IMR-90 (cell line): ENCODE data around the gene RPA3. TPM values are rescaled to one million over a fixed set of nuclear protein-coding genes. Genes with fewer than 3 reads are reported as not detected.

Experiments
- ATAC-seq: fragments of 200-7000 bp; cut with Tn5 transposase; 2 replicates; pipeline ENCODE4 v1.9.1; 2020; ENCODE audit warnings: low read depth, mild to moderate bottlenecking, moderate library complexity
- BruUV-seq: library from RNA; stranded (reverse); fragments of 400-500 nt; replicated peaks from 2 replicates; lab custom pipeline; 2021; lab: Mats Ljungman, UMichigan
- CTCF ChIA-PET: fragments of 300-600 bp; formaldehyde crosslinking; extraction: SDS; loops from one replicate; lab custom pipeline; 2021; ENCODE audit warnings: antibody characterized with exemption; lab: Yijun Ruan, JAX
- POLR2A ChIA-PET: fragments of 300-600 bp; sonication (Branson Sonifier 250); formaldehyde crosslinking; loops from one replicate; lab custom pipeline; 2022; ENCODE audit warnings: antibody characterized with exemption; ENCODE audit not compliant: unreplicated experiment; lab: Charles Lee
- DNase-seq: peaks from one replicate; pipeline ENCODE4 v3.0.0; 2013
- H2AFZ ChIP-seq: replicated peaks from 2 replicates; pipeline ENCODE3; 2013; ENCODE audit warnings: low read length, mild to moderate bottlenecking; ENCODE audit not compliant: poor library complexity
- H2AK5ac ChIP-seq: 2 replicates; pipeline ENCODE4 v1.6.1; 2013; ENCODE audit warnings: low read depth, low read length, inconsistent platforms
- H2AK9ac ChIP-seq: replicated peaks from 2 replicates; pipeline ENCODE3; 2013; ENCODE audit warnings: mild to moderate bottlenecking, low read depth, low read length, moderate library complexity; ENCODE audit not compliant: poor library complexity
- H2BK120ac ChIP-seq: 2 replicates; pipeline ENCODE4 v1.6.1; 2013; ENCODE audit warnings: low read depth, low read length, inconsistent platforms
- H2BK15ac ChIP-seq: 3 replicates; pipeline ENCODE4 v1.6.1; 2013; ENCODE audit warnings: low read depth, low read length, inconsistent platforms
- H2BK20ac ChIP-seq: 2 replicates; pipeline ENCODE4 v1.6.1; 2013; ENCODE audit warnings: low read depth, mild to moderate bottlenecking, inconsistent platforms, low read length, moderate library complexity
- H2BK5ac ChIP-seq: 2 replicates; pipeline ENCODE4 v1.6.1; 2013; ENCODE audit warnings: mild to moderate bottlenecking, low read depth, low read length, inconsistent platforms; ENCODE audit not compliant: poor library complexity, severe bottlenecking
- H3K14ac ChIP-seq: replicated peaks from 2 replicates; pipeline ENCODE4 v1.6.1; 2013; ENCODE audit warnings: low read depth, low read length, inconsistent platforms
- H3K18ac ChIP-seq: 2 replicates; pipeline ENCODE4 v1.6.1; 2013; ENCODE audit warnings: low read depth, low read length, control low read depth
- H3K23ac ChIP-seq: 2 replicates; pipeline ENCODE4 v1.6.1; 2013; ENCODE audit warnings: low read depth, low read length, inconsistent platforms
- H3K27ac ChIP-seq: 2 replicates; pipeline ENCODE4 v1.5.1; 2013; ENCODE audit warnings: mild to moderate bottlenecking, control low read depth, low read length; ENCODE audit not compliant: insufficient read depth
- H3K27me3 ChIP-seq: 2 replicates; pipeline ENCODE4 v1.6.1; 2013; ENCODE audit warnings: low read length; ENCODE audit not compliant: control insufficient read depth, insufficient read depth
- H3K36me3 ChIP-seq: 2 replicates; pipeline ENCODE4 v1.6.1; 2013; ENCODE audit warnings: low read length, mixed read lengths; ENCODE audit not compliant: control insufficient read depth, insufficient read depth
- H3K4ac ChIP-seq: 2 replicates; pipeline ENCODE4 v1.6.1; 2013; ENCODE audit warnings: low read depth, low read length, inconsistent platforms
- H3K4me1 ChIP-seq: 2 replicates; pipeline ENCODE4 v1.6.1; 2013; ENCODE audit warnings: low read length, mixed read lengths; ENCODE audit not compliant: control insufficient read depth, insufficient read depth
- H3K4me2 ChIP-seq: 2 replicates; pipeline ENCODE4 v1.6.1; 2013; ENCODE audit warnings: low read depth, mild to moderate bottlenecking, control low read depth, low read length, moderate library complexity
- H3K4me3 ChIP-seq: 2 replicates; pipeline ENCODE4 v1.5.1; 2013; ENCODE audit warnings: low read depth, mild to moderate bottlenecking, control low read depth, low read length, moderate library complexity; ENCODE audit not compliant: insufficient read depth
- H3K56ac ChIP-seq: 2 replicates; pipeline ENCODE4 v1.6.1; 2013; ENCODE audit warnings: low read length, inconsistent platforms; ENCODE audit not compliant: insufficient read depth; ENCODE audit errors: extremely low read depth
- H3K79me1 ChIP-seq, 2 experiments: 2 replicates each; pipeline ENCODE4 v1.6.1; 2013; ENCODE audit warnings: low read length in 2 of 2, inconsistent platforms in 1 of 2, low read depth in 1 of 2
- H3K9ac ChIP-seq: 2 replicates; pipeline ENCODE4 v1.6.1; 2013; ENCODE audit warnings: low read depth, low read length, control low read depth
- H3K9me1 ChIP-seq: 2 replicates; pipeline ENCODE4 v1.6.1; 2013; ENCODE audit warnings: low read length, inconsistent platforms; ENCODE audit not compliant: insufficient read depth
- H3K9me3 ChIP-seq: 2 replicates; pipeline ENCODE4 v1.6.1; 2013; ENCODE audit warnings: low read length; ENCODE audit not compliant: control insufficient read depth, insufficient read depth
- H4K20me1 ChIP-seq: 2 replicates; pipeline ENCODE4 v1.6.1; 2013; ENCODE audit warnings: low read length, inconsistent platforms; ENCODE audit not compliant: insufficient read depth
- H4K5ac ChIP-seq: 2 replicates; pipeline ENCODE4 v1.6.1; 2013; ENCODE audit warnings: mild to moderate bottlenecking, low read depth, low read length, control low read depth
- H4K8ac ChIP-seq, 2 experiments: 2 replicates each; pipeline ENCODE4 v1.6.1; 2013; ENCODE audit warnings: low read depth in 2 of 2, low read length in 2 of 2, control low read depth in 1 of 2, inconsistent platforms in 1 of 2
- H4K91ac ChIP-seq: 2 replicates; pipeline ENCODE4 v1.6.1; 2013; ENCODE audit warnings: low read depth, low read length, inconsistent platforms; ENCODE audit not compliant: insufficient read depth
- BHLHE40 ChIP-seq: fragments of 150-350 bp; IDR thresholded peaks from 2 replicates; pipeline ENCODE4 v1.6.1; 2016; ENCODE audit warnings: mild to moderate bottlenecking, low read depth, low read length
- CEBPB ChIP-seq: IDR thresholded peaks from 2 replicates; pipeline ENCODE4 v1.6.1; 2012; ENCODE audit warnings: low read depth, low read length, improper control_type of control experiment
- CHD1 ChIP-seq: IDR thresholded peaks from 2 replicates; pipeline ENCODE4 v1.6.1; 2012; ENCODE audit warnings: low read depth, low read length, improper control_type of control experiment
- CTCF ChIP-seq: conservative IDR thresholded peaks from 2 replicates; pipeline ENCODE4 v1.5.1; 2012; ENCODE audit warnings: mild to moderate bottlenecking, low read depth, low read length, improper control_type of control experiment
- ELK1 ChIP-seq: fragments of 150-350 bp; IDR thresholded peaks from 2 replicates; pipeline ENCODE4 v1.6.1; 2016; ENCODE audit warnings: low read depth, mild to moderate bottlenecking, low read length, moderate library complexity, borderline replicate concordance
- FOS ChIP-seq: fragments of 150-350 bp; IDR thresholded peaks from 2 replicates; pipeline ENCODE4 v1.6.1; 2016; ENCODE audit warnings: low read depth, low read length
- MAFK ChIP-seq: IDR thresholded peaks from 2 replicates; pipeline ENCODE4 v1.6.1; 2012; ENCODE audit warnings: low read depth, low read length, improper control_type of control experiment
- MAZ ChIP-seq: IDR thresholded peaks from 2 replicates; pipeline ENCODE4 v1.6.1; 2012; ENCODE audit warnings: low read depth, mild to moderate bottlenecking, low read length, improper control_type of control experiment, moderate library complexity, borderline replicate concordance
- MXI1 ChIP-seq: IDR thresholded peaks from 2 replicates; pipeline ENCODE4 v1.6.1; 2012; ENCODE audit warnings: low read depth, mild to moderate bottlenecking, low read length, moderate library complexity, borderline replicate concordance
- NFE2L2 ChIP-seq: fragments of 150-350 bp; IDR thresholded peaks from 2 replicates; pipeline ENCODE4 v1.6.1; 2016; ENCODE audit warnings: low read depth, mild to moderate bottlenecking, low read length
- POLR2A ChIP-seq: IDR thresholded peaks from 2 replicates; pipeline ENCODE4 v1.6.1; 2012; ENCODE audit warnings: mild to moderate bottlenecking, low read depth, low read length
- RAD21 ChIP-seq: IDR thresholded peaks from 2 replicates; pipeline ENCODE4 v1.6.1; 2012; ENCODE audit warnings: low read length, improper control_type of control experiment
- RCOR1 ChIP-seq: IDR thresholded peaks from 2 replicates; pipeline ENCODE4 v1.6.1; 2012; ENCODE audit warnings: mild to moderate bottlenecking, low read length, improper control_type of control experiment; ENCODE audit not compliant: insufficient replicate concordance
- RFX5 ChIP-seq: IDR thresholded peaks from 2 replicates; pipeline ENCODE4 v1.8.0; 2012; ENCODE audit warnings: low read depth, mild to moderate bottlenecking, low read length, moderate library complexity
- SMC3 ChIP-seq: fragments of 150-350 bp; IDR thresholded peaks from 2 replicates; pipeline ENCODE4 v1.6.1; 2016; ENCODE audit warnings: low read depth, mild to moderate bottlenecking, antibody characterized with exemption, low read length, moderate library complexity
- USF2 ChIP-seq: fragments of 150-350 bp; IDR thresholded peaks from 2 replicates; pipeline ENCODE4 v1.6.1; 2017; ENCODE audit warnings: mild to moderate bottlenecking, antibody characterized with exemption, low read length, low read depth
- WGBS, 2 experiments: methylation state at CpG; one replicate each; pipeline versions ENCODE4 v1.1.5 to v1.1.7; 2013; ENCODE audit warnings: missing lambda C conversion rate in 2 of 2; ENCODE audit not compliant: insufficient read length in 1 of 2; ENCODE audit errors: extremely low coverage in 2 of 2; 5-methylcytosine and 5-hydroxymethylcytosine counted together
- dilution Hi-C: fragments of 300-500 bp; cut with HindIII; formaldehyde crosslinking; loops from one replicate; pipeline ENCODE4 v1.14.3; 2018; ENCODE audit warnings: low sequenced_read_pairs; ENCODE audit not compliant: unreplicated experiment
- in situ Hi-C: fragments of 300-500 bp; cut with MboI; formaldehyde crosslinking; loops from 3 replicates; pipeline ENCODE4 v1.14.3; 2019; ENCODE audit warnings: low sequenced_read_pairs, inconsistent platforms, mixed read lengths
- intact Hi-C: fragments of 100-400 bp; cut with micrococcal nuclease; formaldehyde crosslinking; loops from 2 replicates; pipeline ENCODE4 v1.10.0; 2022
- polyA plus RNA-seq, 3 experiments: library from polyadenylated mRNA; depleted of rRNA; stranded (reverse); fragments of >200 nt; gene quantifications; 2 replicates each; pipeline ENCODE4 v1.2.3, GENCODE V29; 2012; ENCODE audit warnings: low replicate concordance in 1 of 3
- total RNA-seq: library from RNA; depleted of rRNA; stranded (reverse); fragments of >200 nt; gene quantifications from 2 replicates; pipeline ENCODE4 v1.2.3, GENCODE V29; 2012

The RPA3 gene
- total and polyA plus RNA-seq, 2 of the 4 experiments (the other 2 are of a cell fraction) = 12.7 to 21.1 TPM

- H3K27me3 ChIP-seq = no peaks in the 10 kb centered on the region
- no peaks in the 10 kb centered on the region for H3K4me1 ChIP-seq
- no peak overlapping the region for H3K56ac ChIP-seq
- no peak overlapping the region for H2AFZ ChIP-seq
- no peak overlapping the region for H3K4me3 ChIP-seq
- no peaks in the 10 kb centered on the region for H3K9me1 ChIP-seq
- no CpG with 5 or more reads among the region's 3 CpGs for WGBS, 2 experiments
- H4K8ac ChIP-seq = no peak overlapping the region
- ATAC-seq = no peak
- ChIA-PET POLR2A (no interaction called here), CTCF (no interaction called here)
- H3K4ac ChIP-seq = no peak overlapping the region
- intact Hi-C loops (no loop called here), dilution Hi-C loops (no loop called here), in situ Hi-C loops (loop anchor here (5.0 to 25.0 kb wide), 2 partner anchors 69 to 319 kb away; no protein-coding TSS in a partner anchor)
- no peak overlapping the region for H3K4me2 ChIP-seq
- H2AK5ac ChIP-seq = no peak overlapping the region
- no TSS peak for BruUV-seq
- no peak overlapping the region for H3K23ac ChIP-seq
- H2BK15ac ChIP-seq = no peak overlapping the region
- no peak overlapping the region for H2BK120ac ChIP-seq
- no peaks in the 10 kb centered on the region for H3K79me1 ChIP-seq
- DNase-seq = no peak
- H3K14ac ChIP-seq = no peak overlapping the region
- no peaks in the 10 kb centered on the region for H4K20me1 ChIP-seq
- H2BK20ac ChIP-seq = no peak overlapping the region
- H3K27ac ChIP-seq = no peak overlapping the region
- no peaks in the 10 kb centered on the region for H3K9me3 ChIP-seq
- H3K18ac ChIP-seq = no peak overlapping the region
- no peak overlapping the region for H4K91ac ChIP-seq
- no peak overlapping the region for H4K5ac ChIP-seq
- H2BK5ac ChIP-seq = no peak overlapping the region
- no peak overlapping the region for H2AK9ac ChIP-seq
- no peak overlapping the region for H3K9ac ChIP-seq
- no peak for TF ChIP-seq CTCF
- no peak for TF ChIP-seq USF2
- TF ChIP-seq RFX5 = no peak
- TF ChIP-seq CHD1 = no peak
- no peak for TF ChIP-seq MXI1
- TF ChIP-seq MAFK = no peak
- no peak for TF ChIP-seq ELK1
- no peak for TF ChIP-seq NFE2L2
- no peak for TF ChIP-seq RCOR1
- no peak for TF ChIP-seq SMC3
- no peak for TF ChIP-seq POLR2A
- no peak for TF ChIP-seq CEBPB
- no peak for TF ChIP-seq FOS
- TF ChIP-seq RAD21 = no peak
- TF ChIP-seq MAZ = no peak
- no peak for TF ChIP-seq BHLHE40
- no peaks in the 10 kb centered on the region for H3K36me3 ChIP-seq
Measured at GRCh38 chr7:7756577-7756976, 38.2 kb upstream of the RPA3 start.
